NCI-H748 treated with DMSO at 0.1 percent for 48 hours (cell line): ENCODE data around the gene DMXL2.
A peak's percentile ranks its signal among the peaks of the same experiment; 100 is the strongest.
"Not testable (repeated sequence)": the region's sequence is repeated elsewhere in the genome, so short reads cannot be mapped to it uniquely, and the experiment has no call there.

Experiments used
- DNase-seq: peaks from one replicate; lab custom pipeline; 2025; lab: John Stamatoyannopoulos, UW

The DMXL2 gene

DNA sequence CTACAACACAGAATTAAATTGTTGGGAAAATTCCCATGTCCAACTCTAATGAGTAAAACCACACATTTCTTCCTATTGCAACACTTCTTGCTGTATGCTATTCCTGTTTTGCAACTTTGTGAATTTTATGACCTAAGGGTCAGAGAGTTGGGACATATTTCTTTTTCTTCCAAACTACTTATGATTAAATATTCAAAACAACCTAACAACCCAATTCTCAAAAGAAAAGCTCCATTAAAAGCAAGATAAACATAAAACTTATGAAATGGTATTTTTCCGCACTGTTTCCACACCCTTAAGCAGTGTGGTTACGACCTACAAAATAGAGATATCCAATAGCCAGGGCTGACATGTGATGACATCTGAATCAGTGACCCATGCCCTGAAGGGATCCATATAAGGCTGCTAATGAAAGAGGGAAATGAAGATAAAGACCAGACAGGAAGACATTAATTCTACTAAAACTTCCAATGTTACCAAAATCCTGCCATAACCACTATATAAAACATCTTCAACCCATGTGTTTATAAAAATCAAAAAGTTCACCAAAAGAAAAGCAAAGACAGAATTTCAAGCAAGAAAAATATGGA is 45.6 kb downstream of the DMXL2 start:
- DNase-seq: no peak

DNA sequence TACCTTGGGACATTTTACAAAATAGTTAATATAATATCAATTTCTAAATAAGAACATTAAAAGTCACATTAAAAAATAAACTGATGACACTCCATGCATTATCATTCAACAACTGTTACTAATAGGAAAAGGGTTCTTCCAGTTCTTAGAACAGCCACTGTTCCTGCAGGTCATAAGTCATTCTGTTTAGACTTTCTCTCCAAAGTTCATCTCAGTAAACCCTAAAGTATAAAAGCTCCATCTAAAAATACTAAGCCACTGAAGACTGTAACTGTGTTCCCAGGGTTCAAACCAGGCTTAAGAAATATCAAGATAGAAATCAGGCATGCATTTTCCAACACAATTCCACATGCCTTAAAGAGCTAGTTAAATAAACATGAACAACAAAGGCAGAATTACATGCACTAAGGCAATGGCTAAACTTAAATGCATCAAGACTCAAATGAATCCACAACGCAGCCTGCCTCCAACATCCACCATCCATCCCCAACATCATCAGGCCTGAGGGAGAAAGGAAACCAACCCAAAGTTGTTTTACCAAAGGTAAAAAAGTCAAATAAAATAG is 46.2 kb downstream of the DMXL2 start:
- DNase-seq: no peak

DNA sequence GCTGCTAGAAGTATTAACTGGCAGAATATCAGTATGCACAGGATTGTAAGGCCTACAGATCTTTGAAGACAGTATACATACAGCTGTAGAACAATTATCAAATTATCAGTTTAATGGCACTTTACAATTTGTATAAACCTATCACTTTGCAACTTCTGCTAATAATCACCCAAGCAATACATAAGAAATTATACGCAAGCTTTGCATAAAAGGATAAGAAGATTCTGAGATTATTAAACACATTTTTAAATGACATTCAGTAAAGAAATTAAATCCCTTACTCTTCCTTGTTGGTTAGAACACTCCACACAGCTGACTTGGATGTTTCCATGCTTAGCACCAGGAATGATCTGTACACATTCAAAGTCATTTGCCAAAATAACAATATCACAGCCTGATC is 46.8 kb downstream of the DMXL2 start:
- DNase-seq: no peak

DNA sequence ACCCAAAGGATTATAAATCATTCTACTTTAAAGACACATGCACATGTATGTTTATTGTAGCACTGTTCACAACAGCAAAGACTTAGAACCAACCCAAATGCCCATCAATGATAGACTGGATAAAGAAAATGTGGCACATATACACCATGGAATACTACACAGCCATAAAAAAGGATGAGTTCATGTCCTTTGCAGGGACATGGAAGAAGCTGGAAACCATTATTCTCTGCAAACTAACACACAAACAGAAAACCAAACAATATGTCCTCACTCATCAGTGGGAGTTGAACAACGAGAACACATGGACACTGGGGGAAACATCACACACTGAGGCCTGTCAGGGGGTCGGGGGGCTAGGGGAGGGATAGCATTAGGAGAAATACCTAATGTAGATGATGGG is 49.2 kb downstream of the DMXL2 start:
- DNase-seq: not testable (repeated sequence)

DNA sequence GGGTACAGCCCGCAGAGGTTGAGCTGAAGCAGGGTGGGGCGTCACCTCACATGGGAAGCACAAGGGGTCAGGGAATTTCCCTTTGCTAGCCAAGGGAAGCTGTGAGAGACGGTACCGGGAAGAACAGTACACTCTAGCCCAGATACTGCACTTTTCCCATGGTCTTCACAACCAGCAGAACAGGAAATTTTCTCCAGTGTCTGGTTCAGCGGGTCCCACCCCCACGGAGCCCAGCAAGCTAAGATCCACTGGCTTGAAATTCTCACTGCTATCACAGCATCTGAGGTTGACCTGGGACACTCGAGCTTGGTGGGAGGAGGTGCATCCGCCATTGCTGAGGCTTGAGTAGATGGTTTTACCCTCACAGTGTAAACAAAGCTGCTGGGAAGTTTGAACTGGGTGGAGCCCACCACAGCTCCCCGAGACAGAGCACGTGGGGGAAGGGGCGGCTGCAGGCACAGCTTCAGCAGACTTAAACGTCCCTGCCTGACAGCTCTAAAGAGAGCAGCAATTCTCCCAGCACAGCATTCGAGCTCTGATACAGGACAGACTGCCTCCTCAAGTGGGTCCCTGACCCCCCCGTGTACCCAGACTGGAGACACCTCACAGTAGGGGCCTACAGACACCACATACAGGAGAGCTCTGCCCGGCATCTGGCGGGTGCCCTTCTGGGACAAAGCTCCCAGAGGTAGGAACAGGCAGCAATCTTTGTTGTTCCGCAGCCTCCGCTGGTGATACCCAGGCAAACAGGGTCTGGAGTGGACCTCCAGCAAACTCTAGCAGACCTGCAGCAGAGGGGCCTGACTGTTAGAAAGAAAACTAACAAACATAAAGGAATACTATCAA is 53.4 kb downstream of the DMXL2 start:
- DNase-seq: not testable (repeated sequence)

DNA sequence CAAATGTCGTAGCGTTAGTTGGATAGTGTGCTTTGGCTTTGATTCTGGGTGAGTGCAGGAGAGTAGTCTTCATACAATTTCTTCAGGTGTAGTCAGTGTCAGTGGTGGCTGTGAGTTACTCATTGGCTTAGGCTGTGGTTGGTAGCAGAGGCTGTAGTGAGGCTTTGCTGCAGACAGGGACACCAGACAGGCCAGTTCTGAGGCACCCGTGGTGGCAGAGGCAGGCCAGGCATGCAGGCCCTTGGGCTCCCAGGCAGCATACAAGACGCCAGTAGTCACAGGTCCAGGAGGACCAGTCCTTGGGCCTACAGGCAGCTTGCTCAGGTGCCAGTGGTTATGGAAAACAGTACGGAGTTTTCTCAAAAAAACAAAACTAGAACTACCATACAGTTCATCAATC is 61.3 kb downstream of the DMXL2 start:
- DNase-seq: no peak

DNA sequence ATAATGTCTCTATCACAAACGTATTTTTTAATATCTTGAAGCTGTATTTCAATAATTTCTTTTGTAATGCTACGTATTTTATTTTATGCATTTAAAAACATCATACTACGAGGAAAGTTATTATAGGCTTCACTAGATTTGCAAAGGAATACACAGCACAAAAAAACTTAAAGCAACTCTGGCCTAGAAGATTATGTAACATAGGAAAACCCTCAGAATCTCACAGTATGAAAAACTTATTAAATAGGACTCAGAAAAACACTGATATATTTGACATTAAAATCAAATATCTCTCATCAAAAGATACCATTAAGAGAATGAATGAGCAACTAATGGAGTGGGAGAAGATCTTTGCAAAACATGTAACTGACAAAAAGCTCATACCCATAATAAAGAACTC is 63.7 kb downstream of the DMXL2 start:
- DNase-seq: no peak

DNA sequence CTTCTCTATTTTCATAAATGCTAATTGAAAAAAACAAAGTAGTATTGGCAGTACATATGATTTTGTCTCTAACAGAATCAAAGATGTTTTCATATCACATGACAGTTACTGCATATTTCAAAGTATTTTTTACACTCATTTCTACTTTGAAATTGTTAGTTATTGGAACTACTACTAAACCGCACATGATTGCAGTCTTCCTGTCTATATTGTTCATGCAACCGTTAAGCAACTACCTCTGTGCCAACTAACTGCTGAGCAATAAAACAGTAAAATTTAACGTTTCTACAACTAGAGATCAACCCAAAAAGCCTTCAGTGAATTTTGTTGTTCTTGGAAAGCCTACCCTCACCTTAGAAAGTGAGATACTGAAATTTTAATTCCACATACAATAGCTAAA is 64.2 kb downstream of the DMXL2 start:
- DNase-seq: no peak

DNA sequence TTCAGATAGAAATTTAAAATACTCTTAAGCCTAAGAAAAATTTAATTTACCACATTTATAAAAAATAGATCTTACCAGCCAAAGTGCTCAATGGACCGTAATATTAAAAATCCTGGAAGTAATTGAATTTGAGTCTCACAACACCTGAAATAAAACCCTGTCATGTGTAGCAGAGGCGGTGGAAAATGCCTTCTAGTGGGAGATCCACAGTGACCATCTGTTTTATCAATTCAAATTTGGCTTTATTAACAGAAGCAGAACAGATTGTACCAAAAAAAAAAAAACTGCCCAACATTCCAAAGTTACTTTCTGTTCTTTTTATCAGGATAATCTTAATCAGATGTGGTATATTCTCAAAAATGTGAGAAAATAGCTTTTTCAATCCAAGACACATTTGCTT is 71.7 kb downstream of the DMXL2 start:
- no peak for DNase-seq

DNA sequence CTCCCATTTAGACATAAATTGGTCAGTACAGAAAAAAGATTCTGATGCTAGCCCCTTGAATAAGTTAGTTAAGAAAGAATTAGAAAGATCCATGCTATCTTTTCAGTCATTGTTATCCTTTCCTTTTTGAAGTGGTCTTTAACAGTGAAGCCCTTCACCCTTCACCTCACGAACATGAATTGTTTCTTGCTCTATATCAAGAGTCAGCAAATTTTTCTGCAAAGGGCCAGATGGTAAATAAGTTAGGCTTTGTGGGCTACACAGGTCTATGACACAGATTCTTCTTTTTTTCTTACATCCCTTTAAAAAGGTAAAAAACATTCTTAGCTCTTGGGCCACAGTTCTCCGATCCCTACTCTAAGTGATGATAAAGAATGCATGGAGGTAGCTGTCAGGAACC is 74.9 kb downstream of the DMXL2 start:
- no peak for DNase-seq

DNA sequence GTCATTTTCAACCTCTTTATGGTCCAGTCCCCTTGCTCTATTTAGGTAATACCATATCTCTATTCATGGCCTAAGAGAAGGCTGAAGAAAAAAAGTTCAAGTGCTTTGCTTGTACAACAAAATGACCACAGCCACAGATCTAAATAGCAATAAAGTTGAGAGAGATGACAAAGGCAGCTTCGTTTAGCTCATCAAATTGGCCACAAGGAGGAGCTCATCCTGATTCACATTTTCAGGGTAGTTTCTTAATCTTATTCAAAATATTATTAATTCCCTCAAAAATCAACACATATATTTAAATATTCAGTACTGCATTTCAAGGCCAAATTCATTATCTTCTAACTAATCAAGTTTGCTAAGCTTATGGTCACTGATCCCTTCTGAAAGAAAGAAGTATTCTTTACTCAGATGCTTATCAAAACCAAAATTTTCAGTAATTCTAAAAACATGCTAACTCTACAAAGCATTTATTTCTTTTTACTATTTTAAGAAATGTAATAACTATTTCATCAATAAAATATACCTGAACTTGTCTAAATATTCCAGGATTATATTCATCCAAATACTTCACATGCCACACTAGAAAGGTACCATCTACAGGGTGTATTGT is 85.5 kb downstream of the DMXL2 start:
- no peak for DNase-seq

DNA sequence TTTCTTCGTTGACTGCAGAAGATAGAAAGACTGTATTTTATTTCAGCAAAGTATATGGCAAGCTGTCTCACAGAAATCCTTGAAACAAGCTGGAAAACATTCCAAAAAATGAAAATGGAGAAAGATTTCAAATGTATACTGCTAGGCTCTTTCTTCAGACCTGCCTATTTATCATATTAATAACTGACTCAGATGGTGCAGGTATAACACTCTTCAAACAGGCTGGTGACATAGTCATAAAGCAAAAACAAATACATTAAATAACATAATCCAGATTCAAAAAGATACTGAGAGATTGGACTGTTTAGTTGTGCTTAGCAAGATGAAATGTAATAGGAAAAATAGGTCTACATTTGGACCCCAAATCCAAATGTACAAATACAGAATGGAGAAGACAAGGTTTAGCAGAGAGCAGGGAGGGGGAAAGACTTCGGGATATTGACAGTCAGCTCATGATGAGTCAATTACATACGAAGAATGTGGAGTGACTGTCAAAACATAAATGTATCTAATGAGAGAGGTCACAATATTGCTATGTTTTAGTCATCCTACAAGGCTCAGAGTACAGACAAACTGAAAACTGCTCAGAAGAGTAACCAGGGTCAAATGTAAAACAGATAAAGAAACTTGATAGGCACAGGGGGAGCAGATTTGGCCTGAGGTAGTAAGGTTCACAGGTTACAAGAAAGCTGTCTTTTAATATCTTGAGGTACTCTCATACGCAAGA is 88.7 kb downstream of the DMXL2 start:
- no peak for DNase-seq

DNA sequence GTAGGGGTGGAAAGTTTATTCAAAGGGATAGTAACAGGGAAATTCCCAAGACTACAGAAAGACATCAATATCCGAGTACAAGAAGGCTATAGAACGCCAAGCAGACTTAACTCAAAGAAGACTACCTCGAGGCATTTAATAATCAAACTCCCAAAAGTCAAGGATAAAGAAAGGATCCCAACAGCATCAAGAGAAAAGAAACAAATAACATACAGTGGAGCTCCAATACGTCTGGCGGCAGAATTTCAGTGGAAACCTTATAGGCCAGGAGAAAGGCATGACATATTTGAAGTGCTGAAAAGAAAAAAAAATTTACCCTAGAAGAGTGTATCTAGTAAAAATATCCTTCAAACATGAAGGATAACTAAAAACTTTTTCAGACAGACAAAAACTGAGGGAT is 95.6 kb downstream of the DMXL2 start:
- DNase-seq: no peak

DNA sequence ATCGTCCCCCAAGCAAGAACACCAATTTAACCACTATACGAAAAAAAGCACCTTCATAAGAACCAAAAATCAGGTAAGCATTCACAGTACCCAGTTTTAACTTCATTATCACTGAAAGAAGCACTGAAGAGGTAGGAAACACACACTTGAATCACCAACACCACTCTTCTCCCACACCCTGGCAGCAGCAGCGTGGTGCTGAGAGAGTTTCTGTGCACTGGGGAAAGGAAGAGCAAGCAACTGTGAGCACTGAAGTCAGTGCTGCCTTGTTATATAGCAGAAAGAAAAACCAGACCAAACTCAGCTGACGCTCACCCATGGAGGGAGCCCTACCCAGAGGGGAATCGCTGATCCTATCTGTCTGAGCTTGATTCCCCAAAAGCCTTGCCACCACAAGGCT is 98.2 kb downstream of the DMXL2 start:
- no peak for DNase-seq

DNA sequence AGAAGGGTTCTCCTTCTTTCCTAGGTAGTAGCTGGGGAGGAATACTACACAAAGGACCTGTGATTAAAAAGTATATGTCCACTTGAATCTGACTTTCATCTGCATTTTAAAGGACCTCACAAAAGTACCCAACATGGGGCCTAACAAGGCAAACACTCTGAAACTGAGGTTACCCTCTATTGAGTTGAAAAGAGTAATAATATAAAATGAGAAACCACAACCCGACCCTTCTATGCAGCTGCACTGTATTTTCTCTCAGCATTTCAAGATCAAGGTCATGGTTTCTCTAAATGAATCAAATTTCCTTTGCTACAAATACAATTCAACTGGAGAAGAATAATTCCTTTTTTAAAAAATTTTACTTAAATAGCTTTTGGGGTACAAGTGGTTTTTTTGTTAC is 106.3 kb downstream of the DMXL2 start:
- DNase-seq: no peak

DNA sequence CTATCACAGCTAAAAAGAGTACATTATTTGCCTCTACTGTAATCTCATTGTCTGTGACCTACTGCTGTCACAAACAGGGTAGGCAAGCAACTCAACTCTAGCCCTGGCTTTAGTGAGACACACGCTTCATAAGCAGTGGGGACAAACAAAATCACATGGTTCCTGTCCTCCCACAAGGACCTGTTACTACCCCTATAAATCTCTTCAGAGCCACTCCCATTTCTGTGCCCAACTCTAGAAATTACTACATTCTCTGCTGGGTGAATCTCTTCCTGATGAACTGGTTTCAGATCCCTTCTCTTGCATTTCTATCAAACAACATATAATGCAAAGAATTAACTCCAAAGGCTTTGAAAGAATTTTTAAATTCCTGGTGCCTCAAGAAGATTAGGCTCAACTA is 117.3 kb downstream of the DMXL2 start:
- DNase-seq: no peak

DNA sequence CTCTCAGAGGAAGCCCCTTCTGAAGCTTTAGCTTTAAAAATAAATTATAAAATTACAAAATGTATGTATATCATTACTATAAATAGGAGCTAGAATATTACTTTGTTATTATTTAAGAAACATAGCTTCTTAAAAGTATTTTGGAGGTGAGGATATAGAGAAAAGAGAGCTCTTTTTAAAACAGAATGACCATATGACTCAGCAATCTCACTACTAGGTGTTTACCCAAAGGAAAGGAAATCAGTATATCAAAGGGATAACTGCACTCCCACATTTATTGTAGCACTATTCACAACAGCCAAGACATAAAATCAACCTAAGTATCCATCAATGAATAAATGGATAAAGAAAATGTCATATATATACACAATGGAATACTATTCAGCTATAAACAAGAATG is 119.6 kb downstream of the DMXL2 start:
- no peak for DNase-seq

DNA sequence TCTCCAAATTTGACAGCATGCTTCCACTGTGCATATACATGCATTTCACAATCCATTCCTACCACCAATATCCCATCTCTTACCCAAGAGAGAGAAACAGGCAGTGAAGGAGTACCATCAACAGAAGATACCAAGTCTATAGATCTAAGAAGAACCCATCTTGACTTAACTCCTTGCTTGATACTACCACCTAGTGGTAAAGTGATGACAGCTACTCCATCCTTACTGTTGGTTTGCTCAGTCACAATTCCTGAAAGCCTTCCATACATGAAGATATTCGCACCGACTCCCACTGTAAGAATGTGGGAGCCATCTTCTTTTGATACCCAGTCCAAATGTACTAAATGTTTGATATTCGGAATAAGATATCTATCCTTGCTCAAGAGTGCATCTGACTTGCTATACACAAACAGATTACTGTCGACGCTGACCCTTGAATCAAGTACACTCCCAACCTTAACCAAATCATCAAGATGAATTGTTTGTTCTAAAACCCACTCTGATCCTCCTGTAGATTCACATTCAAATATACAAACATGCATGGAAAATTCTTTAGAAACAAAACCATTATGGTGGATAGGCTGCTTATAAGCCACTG is 123.1 kb downstream of the DMXL2 start:
- DNase-seq: peak; percentile 2

DNA sequence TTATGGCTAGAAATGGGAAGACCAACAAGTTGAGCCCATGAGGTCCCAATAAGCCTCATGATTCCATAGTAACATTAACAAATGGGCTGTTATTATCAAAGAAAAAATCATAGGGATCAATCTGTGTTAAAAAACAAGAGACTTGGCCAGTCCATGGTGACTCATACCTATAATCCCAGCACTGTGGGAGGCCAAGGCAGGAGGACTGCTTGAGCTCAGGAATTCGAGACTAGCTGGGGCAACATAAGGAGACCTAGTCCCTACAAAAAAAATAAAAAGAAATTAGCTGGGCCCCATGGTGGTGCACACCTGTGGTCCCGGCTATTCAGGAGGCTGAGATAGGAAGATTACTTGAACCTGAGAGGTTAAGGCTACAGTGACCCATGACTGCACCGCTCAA is 124.8 kb downstream of the DMXL2 start:
- DNase-seq: no peak

DNA sequence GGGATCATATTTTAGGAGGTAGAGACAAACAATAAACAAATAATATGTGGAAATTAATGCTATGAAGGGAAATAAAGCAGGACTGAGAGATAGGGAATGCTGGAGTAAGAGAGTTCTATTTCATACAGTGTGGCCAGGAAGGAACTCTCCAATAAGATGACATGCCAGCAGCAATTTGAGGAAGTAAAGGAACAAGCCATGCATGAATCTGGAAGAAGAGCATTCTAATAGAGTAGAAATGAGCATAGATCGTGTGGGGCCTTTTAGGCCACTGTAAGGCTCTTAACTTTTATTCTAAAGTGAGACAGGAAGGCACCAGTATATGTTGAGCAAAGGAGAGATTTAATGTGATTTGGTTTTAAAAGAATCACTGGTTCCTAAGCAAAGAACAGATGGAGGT is 126.3 kb downstream of the DMXL2 start:
- DNase-seq: no peak

DNA sequence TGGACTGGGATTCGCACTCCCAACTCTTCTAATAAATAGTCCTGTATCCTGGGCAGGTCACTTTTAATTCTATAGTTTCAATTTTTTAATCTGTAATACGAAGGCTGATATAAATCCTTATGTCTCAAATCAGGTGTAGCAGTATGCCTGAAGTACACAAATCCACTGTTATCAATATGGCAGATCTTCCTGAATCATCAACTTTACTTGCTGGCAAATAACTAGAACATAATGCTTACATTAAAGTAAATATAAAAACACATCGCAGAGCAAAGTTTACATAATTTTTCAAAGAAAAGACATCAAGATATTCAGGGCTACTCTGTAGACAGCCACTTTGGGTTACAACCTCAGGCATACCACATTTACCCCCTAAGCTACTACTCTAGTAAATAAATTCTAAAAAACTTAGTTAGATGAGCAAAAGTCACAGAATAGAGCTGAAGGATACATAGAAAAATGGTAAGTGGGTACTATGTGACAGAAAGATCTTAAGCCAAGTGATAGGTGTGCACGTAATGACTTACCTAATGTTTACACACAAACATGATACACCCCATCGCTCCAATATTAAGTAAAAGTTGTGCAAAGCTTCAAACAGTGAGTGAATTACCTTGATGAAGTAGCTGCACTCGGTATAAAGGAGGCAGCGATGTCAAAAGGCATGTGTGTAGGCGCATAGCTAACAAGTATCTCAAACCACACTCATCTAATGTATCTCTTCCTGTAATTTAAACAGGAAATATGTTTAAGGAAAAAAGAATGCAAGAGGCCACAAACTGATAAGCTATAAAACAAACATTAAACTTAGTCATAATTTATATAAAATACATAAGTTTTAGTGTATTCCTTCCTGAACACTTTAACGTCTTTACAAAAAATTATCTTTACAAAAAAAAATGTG is 127.9 kb downstream of the DMXL2 start:
- no peak for DNase-seq
